Measurements from ENCODE around the gene FAT1.

The FAT1 gene

DNA sequence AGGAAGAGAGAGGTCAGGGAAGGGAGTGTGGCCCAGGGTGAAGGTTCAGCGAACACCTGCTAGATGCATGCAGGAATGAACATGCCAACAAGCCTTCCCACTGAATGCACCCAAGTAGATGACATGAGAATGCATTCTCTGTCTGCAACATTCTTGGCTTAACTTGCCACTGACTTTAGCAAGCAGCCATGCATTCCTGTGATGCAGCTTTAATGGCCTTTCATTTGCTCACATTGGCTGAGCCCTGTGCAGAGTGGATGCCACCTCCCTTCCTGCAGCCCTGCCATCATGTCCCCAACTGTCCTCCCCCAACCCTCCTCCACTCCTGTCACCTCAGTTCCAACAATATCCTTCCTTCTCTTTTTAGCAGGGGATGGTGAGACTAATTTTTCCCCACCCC, 143.0 kb downstream of the FAT1 start:
- TF ChIP-seq, protein P1, sequence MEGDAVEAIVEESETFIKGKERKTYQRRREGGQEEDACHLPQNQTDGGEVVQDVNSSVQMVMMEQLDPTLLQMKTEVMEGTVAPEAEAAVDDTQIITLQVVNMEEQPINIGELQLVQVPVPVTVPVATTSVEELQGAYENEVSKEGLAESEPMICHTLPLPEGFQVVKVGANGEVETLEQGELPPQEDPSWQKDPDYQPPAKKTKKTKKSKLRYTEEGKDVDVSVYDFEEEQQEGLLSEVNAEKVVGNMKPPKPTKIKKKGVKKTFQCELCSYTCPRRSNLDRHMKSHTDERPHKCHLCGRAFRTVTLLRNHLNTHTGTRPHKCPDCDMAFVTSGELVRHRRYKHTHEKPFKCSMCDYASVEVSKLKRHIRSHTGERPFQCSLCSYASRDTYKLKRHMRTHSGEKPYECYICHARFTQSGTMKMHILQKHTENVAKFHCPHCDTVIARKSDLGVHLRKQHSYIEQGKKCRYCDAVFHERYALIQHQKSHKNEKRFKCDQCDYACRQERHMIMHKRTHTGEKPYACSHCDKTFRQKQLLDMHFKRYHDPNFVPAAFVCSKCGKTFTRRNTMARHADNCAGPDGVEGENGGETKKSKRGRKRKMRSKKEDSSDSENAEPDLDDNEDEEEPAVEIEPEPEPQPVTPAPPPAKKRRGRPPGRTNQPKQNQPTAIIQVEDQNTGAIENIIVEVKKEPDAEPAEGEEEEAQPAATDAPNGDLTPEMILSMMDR (IDR thresholded peaks at IDR 0.05; ENCODE audit: low read depth, low read length), result no peak
- H3K4me3 ChIP-seq (ENCODE audit: low read depth, low read length), result no peak overlapping the region

DNA sequence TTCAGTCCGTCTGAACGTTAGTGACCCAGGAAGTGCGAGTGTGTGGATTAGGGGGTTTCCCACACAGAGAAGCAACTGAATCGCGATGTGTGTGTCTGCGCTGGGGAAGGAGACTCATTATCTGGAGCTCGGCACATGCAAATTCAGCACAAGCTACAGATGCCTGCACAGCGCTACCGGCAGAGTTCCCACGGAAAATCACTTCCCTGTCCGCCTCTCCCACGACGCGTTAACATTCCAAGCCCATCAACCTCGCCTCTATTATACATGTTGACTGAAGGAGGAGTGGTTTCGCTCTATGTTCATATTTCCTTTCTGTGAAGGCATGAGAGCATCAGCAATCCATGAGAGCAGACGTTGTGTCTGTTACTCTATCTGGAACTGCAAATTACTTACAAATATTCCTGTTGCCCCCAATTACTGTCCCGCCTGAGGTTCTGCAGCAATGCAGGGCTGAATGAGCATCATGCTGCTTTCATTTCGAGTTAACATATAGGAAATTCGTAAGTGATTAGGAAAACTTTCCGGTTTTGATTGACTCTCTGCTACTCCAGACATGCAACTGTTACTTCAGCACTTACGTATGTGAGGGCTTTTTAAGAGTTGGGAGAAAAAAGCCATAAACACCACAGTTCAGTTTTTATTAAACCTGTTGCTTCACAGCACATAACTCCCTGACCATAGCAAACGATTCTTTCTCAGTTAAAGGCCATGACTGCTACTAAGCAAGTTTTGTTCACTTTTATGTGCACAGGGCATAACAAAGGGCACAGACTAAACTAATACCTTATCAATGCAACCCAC, 153.3 kb downstream of the FAT1 start:
- TF ChIP-seq, protein P1 (IDR thresholded peaks at IDR 0.05; ENCODE audit: low read depth, low read length), result no peak
- peak overlapping the region; percentile 38 for H3K4me3 ChIP-seq (ENCODE audit: low read depth, low read length)

DNA sequence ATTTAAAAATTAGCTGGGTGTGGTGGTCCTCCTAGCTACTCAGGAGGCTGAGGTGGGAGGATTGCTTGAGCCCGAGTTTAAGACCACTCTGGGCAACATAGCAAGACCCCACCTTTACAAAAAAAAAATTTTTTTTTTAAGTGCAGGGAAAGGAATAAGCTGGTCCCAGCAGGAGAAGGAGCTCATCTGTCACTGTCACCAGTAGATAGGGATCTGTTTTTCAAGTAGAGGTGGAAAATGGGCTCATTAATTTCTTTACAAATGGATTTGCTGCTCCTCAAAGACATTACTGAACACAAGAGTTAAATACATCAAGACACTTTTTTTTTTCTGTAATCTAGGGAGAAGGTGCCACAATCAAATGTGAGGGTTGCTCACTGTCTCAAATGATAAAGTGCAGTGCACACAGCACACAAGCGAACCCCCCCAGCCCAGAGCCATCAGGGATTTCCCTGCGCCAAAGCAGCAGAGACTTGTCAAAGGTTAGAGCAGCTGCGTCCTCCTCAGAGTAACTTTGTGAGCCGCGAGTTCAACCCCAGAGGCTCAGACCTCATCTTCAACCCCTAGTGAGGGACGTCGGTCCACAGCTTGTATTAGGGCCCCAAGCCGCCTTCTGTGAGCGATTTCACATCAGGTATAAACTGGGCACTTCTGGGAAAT, 154.0 kb downstream of the FAT1 start:
- peak overlapping the region; percentile 38 for H3K4me3 ChIP-seq (ENCODE audit: low read depth, low read length)
- TF ChIP-seq, protein P1 (IDR thresholded peaks at IDR 0.05; ENCODE audit: low read depth, low read length), result no peak

DNA sequence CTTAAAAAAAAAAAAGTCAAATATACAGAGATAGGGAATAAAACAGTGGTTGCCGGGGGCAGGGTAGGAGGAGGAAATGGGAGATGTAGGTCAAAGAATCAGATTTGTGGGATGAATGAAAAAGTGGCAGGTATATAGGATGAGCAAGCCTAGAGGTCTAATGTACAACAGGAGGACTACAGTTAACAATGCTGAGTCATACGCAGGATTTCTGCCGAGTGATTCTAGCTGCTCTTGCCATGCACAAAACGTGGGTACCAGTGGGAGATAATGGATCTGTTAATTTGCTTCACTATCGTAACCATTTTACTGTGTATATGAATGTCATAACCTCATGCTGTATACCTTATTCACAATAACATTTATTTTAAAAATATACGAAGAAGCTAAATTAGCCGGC, 157.6 kb downstream of the FAT1 start:
- TF ChIP-seq, protein P1 (IDR thresholded peaks at IDR 0.05; ENCODE audit: low read depth, low read length), result no peak
- no peak overlapping the region for H3K4me3 ChIP-seq (ENCODE audit: low read depth, low read length)

DNA sequence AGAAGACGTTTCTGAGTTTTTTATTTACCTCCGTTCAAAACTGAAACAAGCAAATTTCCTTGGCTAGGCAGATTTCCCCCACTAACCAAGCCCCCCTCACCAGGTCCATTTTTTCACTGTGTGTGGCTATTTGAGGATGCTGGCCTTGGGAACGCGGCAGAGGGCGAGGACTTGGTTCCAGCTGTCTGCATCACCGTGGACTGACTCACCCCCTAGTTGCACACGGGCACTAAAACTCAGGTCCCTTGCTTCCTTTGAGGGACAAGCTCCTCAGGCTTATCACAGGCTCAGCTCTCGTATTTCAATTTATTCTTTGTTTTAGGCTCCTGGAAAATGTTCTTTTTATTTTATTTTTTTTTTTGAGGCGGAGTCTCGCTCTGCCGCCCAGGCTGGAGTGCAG, 159.9 kb downstream of the FAT1 start:
- TF ChIP-seq, protein P1 (IDR thresholded peaks at IDR 0.05; ENCODE audit: low read depth, low read length), result no peak
- no peak overlapping the region for H3K4me3 ChIP-seq (ENCODE audit: low read depth, low read length)

DNA sequence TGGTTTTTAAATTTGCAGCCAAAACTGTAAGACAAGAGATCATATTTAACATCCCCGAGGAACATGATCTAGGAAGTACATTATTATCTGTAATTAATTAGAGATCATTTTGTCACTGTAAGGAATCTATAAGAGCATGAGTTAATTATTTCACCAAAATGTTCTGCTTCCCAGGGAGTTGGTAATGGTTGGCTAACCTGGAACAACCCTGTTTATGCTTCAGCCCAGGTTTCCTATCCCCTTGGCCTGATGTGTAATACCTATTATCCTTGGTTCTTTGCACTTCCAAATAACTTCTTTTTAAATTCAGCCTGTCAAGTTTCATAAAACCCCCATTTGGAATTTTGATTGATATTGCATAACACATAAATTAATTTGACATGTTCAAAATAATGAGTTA, 161.9 kb downstream of the FAT1 start:
- TF ChIP-seq, protein P1 (IDR thresholded peaks at IDR 0.05; ENCODE audit: low read depth, low read length), result no peak
- no peak overlapping the region for H3K4me3 ChIP-seq (ENCODE audit: low read depth, low read length)

DNA sequence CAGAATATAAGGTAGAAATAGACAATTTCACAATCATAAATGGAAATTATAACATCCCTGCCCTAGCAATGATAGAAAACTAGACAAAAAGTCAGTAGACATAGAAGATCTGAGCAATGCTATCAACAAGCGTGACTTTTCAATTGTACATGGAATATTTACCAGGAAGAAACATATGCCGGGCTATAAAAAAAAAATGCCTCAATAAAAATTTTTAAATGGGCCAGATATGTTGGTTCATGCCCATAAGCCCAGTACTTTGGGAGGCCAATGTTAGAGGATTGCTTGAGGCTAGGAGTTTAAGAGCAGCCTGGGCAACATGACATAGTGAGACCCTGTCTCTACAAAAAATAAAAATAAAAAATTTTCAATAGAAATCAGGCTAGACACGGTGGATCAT, 163.0 kb downstream of the FAT1 start:
- TF ChIP-seq, protein P1 (IDR thresholded peaks at IDR 0.05; ENCODE audit: low read depth, low read length), result no peak
- H3K4me3 ChIP-seq (ENCODE audit: low read depth, low read length), result no peak overlapping the region

Measured in WI38 (cell line).